Keratinocyte (primary cell): ENCODE results near the gene C16orf86. TPM values are rescaled to one million over a fixed set of nuclear protein-coding genes. Genes with fewer than 3 reads are reported as not detected.

Source experiments
- DNase-seq: peaks from one replicate; pipeline ENCODE4 v3.0.0-alpha.2; 2011; ENCODE audit warnings: low read depth, missing footprints, low spot score
- FAIRE-seq: peaks from 2 replicates; lab custom pipeline; 2011; peaks lifted over from hg19 to GRCh38; lab: Jason Lieb, UNC
- H2AFZ ChIP-seq: 2 replicates; pipeline ENCODE4 v1.6.0; 2012; ENCODE audit warnings: low read length, control low read depth, inconsistent platforms; ENCODE audit not compliant: control insufficient read depth
- H3K27ac ChIP-seq: 2 replicates; pipeline ENCODE4 v1.5.1; 2011; ENCODE audit warnings: low read length; ENCODE audit not compliant: control insufficient read depth, insufficient read depth
- H3K27me3 ChIP-seq: 3 replicates; pipeline ENCODE4 v1.6.0; 2011; ENCODE audit warnings: low read length; ENCODE audit not compliant: control insufficient read depth, insufficient read depth; ENCODE audit errors: extremely low read depth
- H3K36me3 ChIP-seq, 2 experiments: 2 replicates in 1 of 2; 3 replicates in 1 of 2; pipeline ENCODE4 v1.5.1; 2011; ENCODE audit warnings: low read length in 2 of 2, mild to moderate bottlenecking in 1 of 2; ENCODE audit not compliant: control insufficient read depth in 2 of 2, insufficient read depth in 2 of 2; ENCODE audit errors: extremely low read depth in 1 of 2
- H3K4me1 ChIP-seq: 3 replicates; pipeline ENCODE4 v1.5.1; 2011; ENCODE audit warnings: low read length; ENCODE audit not compliant: control insufficient read depth, insufficient read depth; ENCODE audit errors: extremely low read depth
- H3K4me2 ChIP-seq: 3 replicates; pipeline ENCODE4 v1.6.0; 2011; ENCODE audit warnings: low read depth, low read length; ENCODE audit not compliant: control insufficient read depth, insufficient read depth; ENCODE audit errors: extremely low read depth
- H3K4me3 ChIP-seq, 3 experiments: fragments of 200-600 bp in 1 of 3; sonication (generic) in 1 of 3; 2 replicates in 2 of 3; 3 replicates in 1 of 3; pipeline ENCODE4 v1.5.1; 2011 to 2016; ENCODE audit warnings: low read length in 3 of 3, mild to moderate bottlenecking in 3 of 3, control low read depth in 2 of 3, inconsistent platforms in 1 of 3, low read depth in 1 of 3, mixed read lengths in 1 of 3, mixed run types in 1 of 3, moderate library complexity in 1 of 3; ENCODE audit not compliant: control insufficient read depth in 2 of 3, insufficient read depth in 2 of 3; ENCODE audit errors: extremely low read depth in 1 of 3
- H3K79me2 ChIP-seq: 2 replicates; pipeline ENCODE4 v1.6.0; 2012; ENCODE audit warnings: low read length; ENCODE audit not compliant: control insufficient read depth, insufficient read depth
- H3K9ac ChIP-seq: 3 replicates; pipeline ENCODE4 v1.6.0; 2011; ENCODE audit warnings: low read length; ENCODE audit not compliant: control insufficient read depth, insufficient read depth; ENCODE audit errors: extremely low read depth
- H3K9me1 ChIP-seq: 3 replicates; pipeline ENCODE4 v1.6.0; 2011; ENCODE audit warnings: low read length; ENCODE audit not compliant: control insufficient read depth, insufficient read depth; ENCODE audit errors: extremely low read depth
- H3K9me3 ChIP-seq: 2 replicates; pipeline ENCODE4 v1.5.1; 2012; ENCODE audit warnings: low read depth, low read length; ENCODE audit not compliant: control insufficient read depth
- H4K20me1 ChIP-seq: 3 replicates; pipeline ENCODE4 v1.6.0; 2011; ENCODE audit warnings: low read length; ENCODE audit not compliant: control insufficient read depth, insufficient read depth; ENCODE audit errors: extremely low read depth
- CTCF ChIP-seq, 3 experiments: IDR thresholded peaks in 1 of 3; conservative IDR thresholded peaks in 1 of 3; optimal IDR thresholded peaks in 1 of 3; 2 replicates in 2 of 3; 3 replicates in 1 of 3; pipeline versions ENCODE3 to v1.5.1; 2011; ENCODE audit warnings: low read length in 3 of 3, mild to moderate bottlenecking in 3 of 3, moderate library complexity in 2 of 3, control low read depth in 1 of 3, inconsistent platforms in 1 of 3; ENCODE audit not compliant: insufficient read depth in 2 of 3; ENCODE audit errors: extremely low read depth in 1 of 3
- EZH2 ChIP-seq: IDR thresholded peaks from one replicate; pipeline ENCODE4 v1.6.1; 2012; ENCODE audit warnings: inconsistent platforms, mild to moderate bottlenecking, low read length, moderate library complexity
- dilution Hi-C: fragments of 300-500 bp; cut with MboI; formaldehyde crosslinking; loops from one replicate; pipeline ENCODE4 v1.7.0; 2020; ENCODE audit warnings: low sequenced_read_pairs; ENCODE audit not compliant: extremely low pct_ligation_motif_present
- polyA plus RNA-seq, 5 experiments: library from polyadenylated mRNA; depleted of rRNA in 3 of 5; stranded (reverse) in 3 of 5; stranded (forward) in 1 of 5; unstranded in 1 of 5; fragments of >200 nt; gene quantifications; 1 replicate in 1 of 5; 2 replicates in 3 of 5; 3 replicates in 1 of 5; pipeline versions ENCODE4 v1.2.1 to v1.2.3, GENCODE V29; 2011 to 2012; ENCODE audit warnings: missing spikeins in 2 of 5, low read depth in 1 of 5, low replicate concordance in 1 of 5

Gene C16orf86
- polyA plus RNA-seq, 1 donor (not counting 4 experiments of a cell fraction or from before 2014, with no cell fraction given): 0.17 TPM

- no peak overlapping the region for H3K27ac ChIP-seq
- H3K79me2 ChIP-seq: peaks cover 58% of the 10 kb centered on the region
Measured at GRCh38 chr16:67702130-67702529, 35.5 kb downstream of the C16orf86 start.

GRCh38 chr16:67703626-67704025 lies 37.0 kb downstream of the C16orf86 start:
- FAIRE-seq (no peak), DNase-seq (no peak)
- no peaks in the 10 kb centered on the region for H4K20me1 ChIP-seq
- H3K36me3 ChIP-seq: peaks cover 0 to 4% of the 10 kb centered on the region in 2 experiments
- TF ChIP-seq EZH2 (no peak), CTCF (optimal IDR thresholded peaks at IDR 0.05 in 1 of 3, IDR thresholded peaks at IDR 0.05 in 1 of 3, conservative IDR thresholded peaks at IDR 0.05 in 1 of 3; ENCODE audit: extremely low read depth in 1 of 3, insufficient read depth in 2 of 3, low read length in 3 of 3) (no peak)
- no peak overlapping the region for H3K4me3 ChIP-seq
- H2AFZ ChIP-seq: no peak overlapping the region
- H3K4me1 ChIP-seq: peaks cover 5% of the 10 kb centered on the region
- no peak overlapping the region for H3K27ac ChIP-seq
- dilution Hi-C loops: no loop called here
- no peaks in the 10 kb centered on the region for H3K9me3 ChIP-seq
- H3K9me1 ChIP-seq: peaks cover 3% of the 10 kb centered on the region
- H3K79me2 ChIP-seq: peaks cover 59% of the 10 kb centered on the region
- H3K4me2 ChIP-seq: no peak overlapping the region
- H3K9ac ChIP-seq: no peak overlapping the region
- no peaks in the 10 kb centered on the region for H3K27me3 ChIP-seq

More at GRCh38 chr16:67702130-67702529, 35.5 kb downstream of the C16orf86 start:
- Histone ChIP-seq H3K4me3 (no peak overlapping the region), H4K20me1 (peaks cover 3% of the 10 kb centered on the region), H3K9me3 (no peaks in the 10 kb centered on the region), H3K27me3 (no peaks in the 10 kb centered on the region), H3K4me1 (peaks cover 6% of the 10 kb centered on the region), H3K36me3 (peaks cover 3 to 6% of the 10 kb centered on the region in 2 experiments), H3K4me2 (no peak overlapping the region), H3K9ac (no peak overlapping the region), H2AFZ (no peak overlapping the region), H3K9me1 (peaks cover under 1% of the 10 kb centered on the region)
- dilution Hi-C loops: no loop called here
- TF ChIP-seq EZH2: no peak
- FAIRE-seq (no peak), DNase-seq (no peak)

GRCh38 chr16:67704110-67704509 lies 37.5 kb downstream of the C16orf86 start:
- H2AFZ ChIP-seq: no peak overlapping the region
- H3K79me2 ChIP-seq: peaks cover 61% of the 10 kb centered on the region
- H3K9me1 ChIP-seq: peaks cover 5% of the 10 kb centered on the region
- no peak overlapping the region for H3K4me2 ChIP-seq
- dilution Hi-C loops: no loop called here
- TF ChIP-seq CTCF (optimal IDR thresholded peaks at IDR 0.05 in 1 of 3, IDR thresholded peaks at IDR 0.05 in 1 of 3, conservative IDR thresholded peaks at IDR 0.05 in 1 of 3; ENCODE audit: extremely low read depth in 1 of 3, insufficient read depth in 2 of 3, low read length in 3 of 3) (no peak), EZH2 (no peak)
- peaks cover 9% of the 10 kb centered on the region for H3K4me1 ChIP-seq
- FAIRE-seq (no peak), DNase-seq (no peak)
- H3K36me3 ChIP-seq: peaks cover 0 to 4% of the 10 kb centered on the region in 2 experiments
- H4K20me1 ChIP-seq: peaks cover 3% of the 10 kb centered on the region
- H3K4me3 ChIP-seq: no peak overlapping the region
- no peak overlapping the region for H3K27ac ChIP-seq
- no peaks in the 10 kb centered on the region for H3K9me3 ChIP-seq
- H3K27me3 ChIP-seq: no peaks in the 10 kb centered on the region
- no peak overlapping the region for H3K9ac ChIP-seq
